Measurements from ENCODE around the gene MCEE.
"Not testable (repeated sequence)": the region's sequence is repeated elsewhere in the genome, so short reads cannot be mapped to it uniquely, and the experiment has no call there.

MCEE gene
- 1.2 to 7.3 (median 4.7) reads per million in 17 experiments for total RNA-seq

DNA sequence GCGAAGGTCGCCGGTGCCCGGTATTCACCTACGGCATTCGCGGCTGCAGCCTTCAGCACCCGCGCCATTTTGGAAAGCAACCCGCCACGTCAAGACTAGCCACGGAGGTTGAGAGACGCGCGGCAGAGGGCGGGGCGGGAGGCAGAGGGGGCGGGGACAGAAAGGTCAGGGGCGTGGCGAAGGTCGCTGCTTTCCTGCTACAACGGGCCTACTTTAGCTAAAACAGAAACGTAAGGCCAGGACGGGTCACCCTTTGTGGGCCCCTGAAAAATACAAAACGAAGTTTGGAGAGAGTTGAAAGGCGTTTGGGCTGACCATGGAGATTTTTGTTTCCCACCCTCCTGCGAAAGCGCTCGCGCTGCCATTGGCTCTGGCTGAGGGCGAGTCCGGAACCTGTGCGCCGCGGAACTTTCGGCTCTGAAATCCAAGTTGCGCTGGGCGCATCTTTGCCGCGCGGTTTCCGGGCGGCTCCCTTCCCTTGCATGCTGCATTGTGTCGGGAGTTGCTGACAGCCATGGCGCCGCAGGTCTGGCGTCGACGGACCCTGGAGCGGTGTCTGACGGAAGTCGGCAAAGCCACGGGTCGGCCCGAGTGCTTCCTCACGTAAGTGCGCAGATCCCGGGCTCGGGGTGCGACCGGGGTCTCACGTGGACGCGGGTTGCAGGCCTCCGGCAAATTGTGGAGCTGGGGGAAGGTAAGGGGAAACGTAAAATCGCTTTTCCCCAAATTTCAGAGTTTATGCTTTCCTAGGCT lies at the start of gene MCEE, which contains the start of gene MPHOSPH10:
Gene MCEE (minus strand): TSS at position 78 of the 753 bp plus-strand sequence. CDS start 10 bp downstream, at position 68.
Gene MPHOSPH10 (plus strand): TSS at position 483 of the 753 bp plus-strand sequence. CDS start 32 bp downstream, at position 515.
- DNase-seq, result peak; percentile 92 to 96 (median 94)

DNA sequence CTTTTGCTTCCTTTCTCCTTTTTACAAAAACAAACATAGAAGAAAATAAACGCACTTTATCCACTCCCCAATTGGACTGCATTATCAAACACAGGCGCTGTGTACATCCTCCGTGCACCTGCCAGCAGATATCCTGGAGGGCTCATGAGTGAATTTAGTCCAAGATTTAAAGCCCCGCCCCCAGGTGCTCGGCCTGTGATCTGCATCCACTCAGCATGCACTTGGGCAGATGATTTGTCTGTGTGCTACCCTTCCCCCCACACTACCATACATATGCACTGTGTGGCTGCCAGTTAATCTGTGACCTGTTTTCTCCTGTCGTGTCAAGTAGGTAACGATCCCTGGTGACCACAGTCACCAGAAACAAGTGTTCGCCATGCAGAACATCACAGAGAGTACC lies 48.8 kb upstream of the MCEE start:
- DNase-seq, result not testable (repeated sequence)

DNA sequence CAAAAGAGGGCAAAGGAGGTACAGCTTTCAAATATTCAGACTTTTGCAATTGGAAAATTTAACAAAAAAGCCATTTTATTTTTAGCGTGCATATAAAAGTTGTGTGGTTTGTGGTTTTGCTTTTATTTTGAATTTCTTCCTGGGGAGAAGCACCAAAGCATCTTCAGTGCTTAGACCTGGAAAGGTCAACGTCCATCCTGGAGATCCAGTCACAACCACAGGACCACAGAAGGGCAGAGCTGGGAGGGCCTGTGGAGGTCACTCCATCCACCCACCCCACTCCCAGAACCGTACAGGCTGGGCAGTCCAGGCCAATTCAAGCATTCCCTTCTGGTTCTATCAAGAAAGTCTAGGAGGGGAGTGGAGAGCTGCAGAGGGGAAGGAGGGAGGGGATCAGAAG lies 44.2 kb upstream of the MCEE start:
- peak in 1 of 4 experiments; percentile 10 for DNase-seq

DNA sequence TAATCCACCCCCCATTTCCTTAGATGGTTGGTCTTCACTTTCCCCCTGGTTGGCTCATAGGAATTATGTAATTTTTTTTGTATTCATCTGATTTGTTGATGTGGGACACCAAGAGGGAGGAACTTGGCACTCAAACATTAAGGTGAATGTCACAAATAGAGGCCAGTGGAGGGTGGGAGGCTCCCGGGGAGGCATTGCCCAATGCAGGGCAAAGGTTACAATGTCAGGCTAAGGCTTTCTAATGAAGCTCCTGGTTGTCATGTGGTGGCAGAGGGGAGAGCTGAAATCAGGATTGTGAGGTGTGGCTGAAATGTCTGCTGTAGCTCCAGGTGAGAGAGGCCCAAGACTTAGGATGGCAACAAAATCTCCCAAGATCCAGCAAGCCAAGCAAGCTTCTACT lies 43.1 kb upstream of the MCEE start:
- no peak for DNase-seq

DNA sequence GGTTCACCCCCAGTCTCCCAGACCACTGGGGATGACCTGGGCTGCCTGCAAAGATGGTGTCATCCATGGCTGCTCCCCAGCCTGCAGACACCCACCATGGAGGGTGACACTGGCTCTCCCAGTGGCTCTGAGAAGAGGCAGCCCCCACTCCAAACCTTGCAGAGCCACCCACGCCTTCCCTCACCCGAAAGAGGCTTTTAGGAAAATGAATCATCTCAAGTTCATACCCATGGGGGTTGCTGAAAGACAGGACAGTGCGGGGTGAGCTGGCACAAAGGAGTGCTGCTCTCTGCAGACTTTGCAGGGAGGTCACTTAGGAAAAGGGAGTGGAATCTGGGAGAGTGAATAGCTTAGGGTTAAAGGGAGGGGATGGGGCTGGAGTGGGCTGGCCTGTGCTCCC lies 36.8 kb upstream of the MCEE start:
- peak in 2 of 4 experiments; percentile 19 to 28 for DNase-seq

DNA sequence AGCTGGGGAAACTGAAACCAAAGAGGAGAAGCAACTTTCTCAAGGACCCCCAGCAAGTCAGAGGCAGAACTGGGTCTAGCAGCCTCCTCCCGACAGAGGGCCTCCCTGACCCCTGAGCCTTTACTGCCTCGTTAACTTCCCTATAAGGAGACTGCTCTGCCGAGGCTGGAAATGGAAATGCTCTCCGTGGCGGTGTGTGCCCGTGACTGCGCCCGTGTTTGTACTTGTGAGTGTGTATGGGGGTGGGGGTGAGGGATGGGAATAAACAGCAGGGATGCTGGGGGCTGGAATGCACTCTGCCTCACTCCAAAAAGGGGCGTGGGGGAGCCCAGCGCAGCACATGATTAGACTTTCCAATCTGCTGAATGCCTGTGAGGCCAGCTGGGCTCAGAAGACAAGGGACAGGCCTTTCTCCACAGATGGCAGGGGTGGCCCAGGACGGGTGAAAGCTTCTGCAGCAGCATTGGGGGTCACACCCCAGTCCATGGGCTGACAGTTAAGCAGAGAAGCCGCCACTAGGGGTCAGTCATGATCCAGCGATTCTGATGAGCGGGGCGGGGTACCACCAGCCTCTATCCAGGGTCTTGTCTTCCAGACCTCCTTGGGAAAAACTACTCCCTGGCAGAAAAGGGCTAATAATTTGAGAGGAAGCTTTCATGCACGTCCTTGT lies 27.2 kb upstream of the MCEE start:
- peak; percentile 55 to 73 (median 70) for DNase-seq

DNA sequence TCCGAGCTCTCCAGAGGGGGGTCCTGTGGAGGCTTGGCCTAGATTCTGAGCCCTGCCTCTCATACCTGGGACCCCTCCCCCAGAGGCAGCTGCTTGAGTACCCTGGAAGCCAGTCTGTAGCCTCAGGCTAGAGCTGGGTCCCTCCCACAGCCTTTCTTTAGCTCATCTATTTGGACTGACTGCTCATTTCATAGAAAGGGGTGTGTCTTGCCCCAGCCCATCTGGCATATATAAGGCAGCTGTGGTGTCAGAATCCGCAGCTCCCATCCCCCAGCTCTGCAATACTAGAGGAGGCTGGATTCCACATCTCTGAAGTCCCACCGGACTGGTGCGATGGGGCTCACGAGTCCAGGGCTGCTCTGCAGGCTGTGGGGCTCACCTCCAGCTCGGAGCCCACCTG lies 26.5 kb upstream of the MCEE start:
- DNase-seq, result no peak

DNA sequence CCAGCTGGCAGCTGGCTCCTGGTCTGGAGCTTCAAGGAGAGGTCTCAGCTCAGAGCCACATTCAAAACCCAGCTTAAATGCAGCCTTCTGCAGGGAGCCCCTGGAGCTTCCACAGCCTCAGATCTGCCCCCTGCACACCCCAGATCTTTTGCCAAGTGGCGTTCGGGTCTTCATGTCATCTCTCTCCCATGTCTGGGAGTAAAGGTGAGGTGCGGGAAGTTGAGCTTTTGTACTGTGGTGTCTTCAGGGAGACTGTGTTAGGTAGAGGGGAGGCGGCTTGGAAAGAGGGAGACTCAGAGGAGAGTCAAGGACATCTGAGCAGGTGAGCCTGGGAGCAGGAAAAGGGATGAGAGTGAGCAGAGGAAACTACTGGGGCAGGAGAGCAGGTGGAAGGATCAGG lies 25.8 kb upstream of the MCEE start:
- DNase-seq, result no peak

DNA sequence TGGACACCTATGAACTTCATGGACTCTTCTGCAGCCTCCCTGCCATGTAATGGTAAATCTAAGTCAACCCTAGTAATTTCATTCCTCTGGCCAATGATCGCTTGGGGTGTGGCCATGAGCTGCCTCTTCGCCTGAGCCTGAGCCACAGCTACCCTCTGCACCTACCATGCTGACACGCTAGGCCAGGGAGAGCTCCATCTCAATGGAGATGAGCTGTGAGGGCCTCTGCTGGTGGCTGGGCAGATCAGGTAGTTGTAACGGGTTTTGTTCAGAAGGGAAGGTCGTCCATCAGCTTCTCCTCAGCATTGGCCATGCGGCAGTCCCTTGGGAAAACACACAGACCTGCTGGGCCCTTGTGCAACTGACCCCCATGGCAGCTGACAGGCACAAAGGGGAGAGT lies 24.8 kb upstream of the MCEE start:
- DNase-seq, result peak in 2 of 4 experiments; percentile 17 to 30

DNA sequence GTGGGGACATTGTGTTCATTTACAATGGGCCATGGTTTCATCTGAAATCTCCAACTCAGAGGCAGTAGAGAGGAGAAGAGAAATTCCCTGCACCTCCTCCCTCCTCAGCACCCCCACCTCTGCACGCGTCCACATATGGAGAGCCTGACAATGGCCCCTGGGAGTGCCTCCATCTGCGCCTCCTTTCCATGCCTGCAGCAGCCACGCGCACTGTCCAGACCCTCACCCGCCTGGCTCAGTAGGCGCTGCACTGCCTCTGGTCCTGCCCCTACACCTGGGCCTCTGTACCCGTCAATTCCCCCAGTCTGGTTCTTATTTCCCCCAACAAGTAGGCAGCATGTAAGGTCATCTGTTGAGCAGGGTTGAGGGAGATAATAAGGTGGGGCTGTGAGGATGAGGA lies 24.2 kb upstream of the MCEE start:
- DNase-seq, result no peak

DNA sequence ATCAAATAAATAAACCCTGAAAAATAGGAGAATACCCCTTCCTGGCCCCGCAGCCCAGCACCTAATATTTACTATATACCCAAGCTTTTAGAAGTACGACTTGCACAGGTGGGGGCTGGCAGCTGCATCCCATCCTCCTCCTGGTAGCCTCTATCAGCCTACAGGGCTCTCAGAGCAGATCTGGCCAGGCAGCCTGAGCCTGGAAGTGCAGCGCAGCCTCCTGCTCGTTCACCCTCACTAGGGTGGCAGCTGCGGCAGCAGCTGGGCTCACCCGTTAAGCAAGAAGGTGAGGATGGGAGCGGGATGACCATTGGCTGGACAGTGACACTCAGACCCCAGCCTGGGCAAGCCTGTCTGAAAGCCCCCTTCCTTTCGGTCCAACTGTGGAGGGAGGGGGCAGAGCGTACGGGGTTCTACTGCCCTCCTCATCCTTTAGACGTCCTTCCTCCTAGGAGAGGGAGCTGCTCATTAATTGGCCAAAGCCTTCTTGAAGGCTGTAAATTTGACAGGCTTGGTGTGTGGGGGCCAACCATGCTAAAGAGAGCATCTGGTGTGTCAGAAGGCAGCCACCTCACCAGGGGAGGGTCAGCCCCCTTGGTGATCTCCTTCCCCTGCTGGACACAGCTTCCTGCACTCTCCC lies 23.7 kb upstream of the MCEE start:
- no peak for DNase-seq

DNA sequence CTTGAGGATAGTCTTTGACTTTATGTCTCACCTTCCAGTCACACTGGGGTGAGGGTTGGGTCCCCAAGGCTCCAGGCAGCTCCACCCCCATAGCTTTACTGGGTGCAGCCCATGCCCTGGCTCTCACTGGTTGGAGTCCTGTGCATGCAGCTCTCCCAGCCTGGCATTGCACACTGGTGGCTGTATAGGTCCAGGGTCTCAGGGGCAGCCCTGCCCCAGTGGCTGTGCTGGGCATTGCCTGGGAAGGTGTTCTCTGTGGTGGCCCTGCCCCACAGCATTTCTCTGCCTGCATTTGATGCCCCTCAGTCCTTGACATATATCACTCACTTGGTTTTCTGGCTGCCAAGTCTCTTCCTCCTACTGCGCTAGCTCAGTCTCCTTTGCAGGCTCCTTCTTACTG lies 21.6 kb upstream of the MCEE start:
- DNase-seq, result no peak

DNA sequence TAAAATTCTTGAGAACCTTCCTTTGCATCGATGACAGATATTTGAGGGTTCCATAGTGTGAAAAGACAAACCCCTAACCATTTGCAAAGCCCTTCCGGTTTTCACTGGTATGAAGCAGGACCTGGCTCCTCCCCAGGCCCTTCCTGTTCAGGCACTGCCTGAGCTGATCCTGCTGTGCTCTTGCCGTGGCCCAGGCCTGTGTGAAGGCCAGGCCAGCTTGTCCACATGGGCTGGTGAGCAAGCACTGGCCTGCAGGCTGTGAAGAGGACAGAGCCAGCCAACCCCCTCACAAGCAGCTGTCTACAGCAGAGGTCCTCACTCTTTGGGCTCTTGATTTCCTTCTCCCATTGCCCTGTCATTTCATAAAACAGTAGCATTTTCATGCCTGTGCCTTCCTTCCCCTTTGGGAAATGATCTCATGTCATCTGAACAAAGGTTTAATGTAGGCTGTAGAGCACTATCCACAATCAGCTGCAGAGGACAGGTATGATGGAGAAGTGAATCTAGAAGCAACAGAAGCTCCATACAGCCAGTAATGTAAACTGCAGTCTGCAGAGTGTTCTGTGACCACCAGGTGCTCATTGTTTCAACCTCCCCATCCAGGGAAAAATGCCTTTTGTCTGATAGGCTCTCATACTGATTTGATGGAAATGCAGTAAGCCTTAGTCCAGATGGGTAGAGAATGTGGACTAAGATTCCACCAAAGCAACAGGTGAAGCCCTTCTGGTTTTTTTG lies 20.2 kb upstream of the MCEE start:
- no peak for DNase-seq

DNA sequence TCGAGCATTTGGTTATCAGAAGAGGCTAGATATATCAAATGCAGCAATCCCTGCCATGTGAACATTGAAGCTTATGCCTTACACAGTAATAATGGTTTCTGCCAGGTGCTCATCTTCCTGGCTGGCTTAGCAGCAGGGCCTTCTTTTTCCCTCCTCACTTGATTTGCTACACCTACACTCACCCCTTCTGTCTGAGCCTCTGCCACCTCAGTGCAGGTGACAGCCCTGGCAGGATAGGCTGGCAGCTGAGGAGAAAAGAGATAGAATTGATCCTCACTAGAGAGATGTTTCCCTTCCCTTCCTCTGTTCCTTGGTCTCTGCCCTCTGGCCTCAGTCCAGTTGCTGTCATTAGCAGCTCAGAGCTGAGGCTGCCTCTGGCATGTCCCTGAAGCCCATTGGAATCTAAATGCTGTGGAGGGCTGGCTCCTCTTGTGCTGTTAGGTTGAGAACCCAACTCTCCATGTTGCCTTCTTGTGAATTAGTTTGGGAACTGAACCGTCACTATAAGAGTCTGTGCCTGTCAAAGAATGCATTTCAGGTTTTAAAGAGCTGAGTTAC lies 18.6 kb upstream of the MCEE start:
- no peak for DNase-seq

DNA sequence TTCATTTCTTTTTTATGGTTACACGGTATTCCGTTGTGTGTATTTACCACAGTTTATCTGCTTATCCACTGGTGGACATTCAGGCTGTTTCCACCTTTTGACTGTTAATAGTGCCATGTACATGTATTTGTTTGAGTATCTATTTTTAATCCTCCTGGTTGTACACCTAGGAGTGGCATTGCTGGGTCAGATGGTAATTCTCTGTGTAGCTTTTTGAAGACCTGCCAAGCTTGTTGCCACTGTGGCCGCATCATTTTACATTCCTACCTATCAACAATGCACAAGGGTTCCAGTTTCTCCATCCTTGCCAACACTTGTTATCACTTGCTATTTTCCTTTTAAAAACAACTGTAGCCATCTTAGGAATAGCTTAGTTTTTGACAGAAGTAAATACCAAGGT lies 13.8 kb upstream of the MCEE start:
- no peak for DNase-seq

DNA sequence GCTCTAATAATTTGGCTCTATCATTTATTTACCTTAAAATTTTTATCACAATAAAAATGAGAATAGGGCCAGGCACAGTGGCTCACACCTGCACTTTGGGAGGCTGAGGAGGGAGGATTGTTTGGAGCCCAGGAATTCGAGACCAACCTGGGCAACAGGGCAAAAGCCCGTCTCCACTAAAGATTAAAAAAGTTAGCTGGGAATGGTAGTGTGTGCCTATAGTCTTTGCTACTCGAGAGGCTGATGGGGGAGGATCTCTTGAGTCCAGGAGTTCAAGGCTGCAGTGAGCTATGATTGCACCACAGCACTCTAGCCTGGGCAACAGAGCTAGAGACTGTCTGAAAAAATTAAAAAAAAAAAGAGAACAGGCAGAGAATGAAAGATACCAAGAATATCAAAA lies 6.1 kb upstream of the MCEE start:
- no peak for DNase-seq

DNA sequence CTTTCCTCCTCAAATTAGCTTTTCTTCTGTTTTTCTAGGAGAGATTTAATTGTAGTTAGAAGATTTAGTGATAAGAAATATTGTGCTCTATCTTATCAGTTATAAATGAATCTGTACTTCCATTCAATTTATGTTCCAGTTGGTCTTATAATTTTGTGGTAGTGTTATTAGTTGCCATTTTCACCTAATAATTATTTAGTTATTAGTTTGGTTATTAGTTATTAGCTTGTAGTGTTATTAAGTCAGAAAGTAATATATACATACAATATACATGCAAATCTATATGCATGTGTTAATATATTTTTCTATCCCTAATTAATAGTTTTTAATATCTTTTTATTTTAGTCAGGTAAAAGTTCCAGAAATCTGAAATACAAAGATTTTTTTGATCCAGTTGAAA lies 3.6 kb upstream of the MCEE start:
- no peak for DNase-seq

DNA sequence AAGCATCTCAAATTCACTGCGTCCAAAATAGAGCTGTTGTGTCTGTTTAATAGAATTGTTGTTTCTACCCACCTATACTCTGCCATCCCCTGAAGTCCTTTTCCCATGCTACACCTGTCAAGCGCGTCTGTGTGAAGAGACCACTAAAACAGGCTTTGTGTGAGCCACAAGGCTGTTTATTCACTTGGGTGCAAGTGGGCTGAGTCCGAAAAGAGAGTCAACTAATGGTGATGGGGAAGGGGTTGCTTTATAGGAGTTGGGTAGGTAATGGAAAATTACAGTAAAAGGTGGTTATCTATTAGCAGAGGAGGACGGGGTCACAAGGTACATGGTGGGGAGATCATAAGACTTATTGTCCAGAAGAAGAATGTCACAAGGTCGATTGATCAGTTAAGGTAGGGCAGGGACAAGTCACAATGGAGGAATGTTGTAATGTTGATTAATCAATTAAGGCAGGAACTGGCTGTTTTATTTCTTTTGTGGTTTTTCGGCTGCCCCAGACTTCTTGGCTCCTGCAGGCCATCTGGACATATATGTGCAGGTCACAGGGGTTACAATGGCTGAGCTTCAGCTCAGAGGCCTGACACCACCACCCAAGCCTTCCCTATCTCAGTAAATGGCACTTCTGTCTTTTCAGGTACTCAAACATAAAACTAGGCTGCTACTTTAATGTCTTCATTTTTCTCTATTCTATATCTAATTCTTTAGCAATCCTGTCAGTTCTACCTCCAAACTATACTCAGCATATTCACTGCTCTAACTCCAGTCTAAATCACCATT lies 1.5 kb upstream of the MCEE start:
- not testable (repeated sequence) for DNase-seq

DNA sequence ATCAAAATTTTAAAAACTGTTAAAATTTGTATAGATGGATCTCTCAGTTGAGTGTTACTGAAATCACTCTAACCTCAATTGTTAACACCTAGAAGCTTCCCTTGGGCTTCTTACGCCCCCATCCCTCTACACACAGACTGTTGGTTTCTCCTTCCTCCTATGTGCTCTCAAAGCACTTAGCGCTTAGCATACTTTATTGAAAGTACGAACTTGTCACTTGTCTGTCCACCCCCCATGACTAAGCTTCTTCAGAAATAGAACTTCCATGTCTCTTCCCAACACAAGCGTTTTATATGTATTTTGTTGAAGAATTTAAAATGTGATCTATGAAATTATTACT lies 846 bp upstream of the MCEE start:
- peak in 3 of 4 experiments; percentile 40 to 53 (median 46) for DNase-seq

DNA sequence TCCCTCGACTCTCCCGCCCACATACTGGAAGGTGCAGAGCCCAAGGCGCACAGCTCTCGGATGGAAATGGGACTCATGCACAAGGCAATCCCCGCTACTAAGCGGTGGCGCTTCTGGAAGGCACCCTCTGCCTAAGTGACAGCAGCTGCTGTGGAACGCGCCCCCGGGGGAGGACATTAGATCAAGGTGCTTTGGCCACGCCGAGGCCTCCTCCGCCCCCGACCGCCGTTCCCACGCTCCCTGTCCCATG lies 202 bp downstream of the MCEE start:
- DNase-seq, result peak in 1 of 4 experiments; percentile 66

DNA sequence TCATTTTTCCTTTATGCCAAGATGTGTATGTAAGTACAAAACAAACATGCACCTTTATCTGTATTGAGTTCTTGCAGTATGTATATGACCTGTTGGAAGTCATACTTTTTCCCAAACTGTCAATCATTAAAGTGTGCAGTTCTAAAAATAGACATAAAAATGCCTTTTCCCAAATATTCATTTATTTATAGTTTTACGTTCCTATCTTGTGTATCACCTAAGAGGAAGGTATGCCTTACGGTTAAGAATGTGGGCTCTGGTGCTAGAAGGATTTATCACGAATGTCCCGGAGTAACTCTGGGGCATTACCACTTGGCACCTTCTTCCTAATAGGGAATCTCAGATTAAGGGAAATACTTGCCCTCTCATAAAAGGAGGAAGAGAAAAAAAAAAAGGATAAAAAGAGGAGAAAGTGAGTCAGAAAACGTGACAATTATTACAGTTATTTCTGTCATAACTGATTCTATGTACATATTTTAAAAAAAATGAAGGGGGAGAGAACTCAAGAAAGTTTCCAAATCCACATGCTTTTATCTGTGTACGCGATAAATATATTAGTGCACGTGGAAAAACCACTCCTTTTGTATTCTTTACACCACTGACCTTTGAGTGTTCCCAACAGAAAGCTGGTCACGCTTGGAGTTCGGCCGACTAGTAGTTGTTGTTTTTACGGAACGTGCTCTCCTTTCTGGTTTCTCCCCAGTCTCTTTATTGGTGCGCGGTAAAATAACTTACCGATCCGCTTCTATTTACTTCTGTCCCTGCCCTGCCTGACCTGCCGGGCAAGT lies 721 bp downstream of the MCEE start:
- DNase-seq, result peak in 2 of 4 experiments; percentile 5 to 7

Measured in suppressor macrophage (primary cell).